Naive B cell (primary cell): ENCODE measurements around the gene INPP4A. TPM values are rescaled to one million over a fixed set of nuclear protein-coding genes. Genes with fewer than 3 reads are reported as not detected.

Experiments
- ATAC-seq, 2 donors: fragments of 150-1000 bp; cut with Tn5 transposase; 2 replicates each; pipeline ENCODE4 v1.10.0; 2021; ENCODE audit warnings: low read depth in 2 of 2, mild to moderate bottlenecking in 2 of 2, moderate library complexity in 2 of 2
- DNase-seq: peaks from one replicate; pipeline ENCODE4 v3.0.0; 2022
- H3K27ac Mint-ChIP-seq, 6 donors: one replicate each; pipeline ENCODE4 v1.8.0; 2020 to 2022; ENCODE audit warnings: mild to moderate bottlenecking in 6 of 6, mixed read lengths in 6 of 6, moderate library complexity in 5 of 6, inconsistent platforms in 2 of 6
- H3K27me3 Mint-ChIP-seq, 3 donors: one replicate each; pipeline ENCODE4 v1.8.0; 2021 to 2022; ENCODE audit warnings: mixed read lengths in 3 of 3, mild to moderate bottlenecking in 1 of 3
- H3K36me3 Mint-ChIP-seq, 2 donors: one replicate each; pipeline ENCODE4 v1.8.0; 2020 to 2022; ENCODE audit warnings: mixed read lengths in 2 of 2, inconsistent platforms in 1 of 2, mild to moderate bottlenecking in 1 of 2
- H3K4me1 Mint-ChIP-seq, 3 donors: one replicate each; pipeline ENCODE4 v1.8.0; 2020 to 2022; ENCODE audit warnings: mixed read lengths in 3 of 3, inconsistent platforms in 1 of 3, mild to moderate bottlenecking in 1 of 3, moderate library complexity in 1 of 3
- H3K4me3 Mint-ChIP-seq, 8 donors: one replicate each; pipeline ENCODE4 v1.8.0; 2020 to 2022; ENCODE audit warnings: mild to moderate bottlenecking in 8 of 8, mixed read lengths in 8 of 8, moderate library complexity in 8 of 8, inconsistent platforms in 2 of 8
- H3K9me3 Mint-ChIP-seq, 7 donors: one replicate each; pipeline ENCODE4 v1.8.0; 2020 to 2022; ENCODE audit warnings: mixed read lengths in 7 of 7, mild to moderate bottlenecking in 5 of 7, inconsistent platforms in 2 of 7, moderate library complexity in 1 of 7
- polyA plus RNA-seq, 6 donors: library from polyadenylated mRNA; unstranded; fragments of 300-500 nt; fragmentation: Illumina TruSeq; gene quantifications; one replicate each; pipeline ENCODE4 v1.2.3, GENCODE V29; 2021; ENCODE audit warnings: low read depth in 6 of 6

INPP4A gene
- polyA plus RNA-seq, 6 donors from 2014 or later, result 1.8 to 4.3 (median 2.9) TPM

- H3K4me1 Mint-ChIP-seq, result peaks cover 5 to 9% (median 8%) of the 10 kb centered on the region in 3 donors
- no peak overlapping the region for H3K4me3 Mint-ChIP-seq
- H3K27ac Mint-ChIP-seq, result no peak overlapping the region
- no peaks in the 10 kb centered on the region for H3K9me3 Mint-ChIP-seq
- no peaks in the 10 kb centered on the region for H3K27me3 Mint-ChIP-seq
- H3K36me3 Mint-ChIP-seq, result no peaks in the 10 kb centered on the region
- ATAC-seq, result no peak
- no peak for DNase-seq
Observed at GRCh38 chr2:98512699-98513098, 68.0 kb downstream of the INPP4A start.

GRCh38 chr2:98514096-98514639 is 69.5 kb downstream of the INPP4A start:
- Mint-ChIP-seq H3K27ac (peak overlapping the region in 1 of 6 donors; percentile 43), H3K27me3 (no peaks in the 10 kb centered on the region), H3K4me1 (peaks cover 0 to 5% (median 5%) of the 10 kb centered on the region in 3 donors), H3K36me3 (no peaks in the 10 kb centered on the region), H3K9me3 (no peaks in the 10 kb centered on the region), H3K4me3 (no peak overlapping the region)
- ATAC-seq (no peak), DNase-seq (no peak)

GRCh38 chr2:98514879-98515249 is 70.2 kb downstream of the INPP4A start:
- Mint-ChIP-seq H3K4me1 (peaks cover 0 to 5% (median 5%) of the 10 kb centered on the region in 3 donors), H3K4me3 (no peak overlapping the region), H3K36me3 (no peaks in the 10 kb centered on the region), H3K9me3 (no peaks in the 10 kb centered on the region), H3K27ac (no peak overlapping the region), H3K27me3 (no peaks in the 10 kb centered on the region)
- no peak for ATAC-seq
- DNase-seq, result no peak

- ATAC-seq, result no peak
- H3K27ac Mint-ChIP-seq, result peak overlapping the region in 1 of 6 donors; percentile 81
- no peaks in the 10 kb centered on the region for H3K27me3 Mint-ChIP-seq
- no peak overlapping the region for H3K4me3 Mint-ChIP-seq
- no peaks in the 10 kb centered on the region for H3K9me3 Mint-ChIP-seq
- no peaks in the 10 kb centered on the region for H3K36me3 Mint-ChIP-seq
- DNase-seq, result no peak
- H3K4me1 Mint-ChIP-seq, result peaks cover 0 to 5% (median 5%) of the 10 kb centered on the region in 3 donors
Observed at GRCh38 chr2:98515250-98515991, 70.8 kb downstream of the INPP4A start.

GRCh38 chr2:98516571-98516970 is 71.9 kb downstream of the INPP4A start:
- no peak overlapping the region for H3K4me3 Mint-ChIP-seq
- peaks cover 0 to 5% (median 5%) of the 10 kb centered on the region in 3 donors for H3K4me1 Mint-ChIP-seq

GRCh38 chr2:98517636-98518035 is 73.0 kb downstream of the INPP4A start:
- DNase-seq, result no peak
- peaks cover 0 to 5% (median 5%) of the 10 kb centered on the region in 3 donors for H3K4me1 Mint-ChIP-seq
- H3K27me3 Mint-ChIP-seq, result no peaks in the 10 kb centered on the region
- H3K27ac Mint-ChIP-seq, result no peak overlapping the region
- H3K36me3 Mint-ChIP-seq, result peaks cover 0 to 3% of the 10 kb centered on the region in 2 donors
- no peak overlapping the region for H3K4me3 Mint-ChIP-seq
- no peaks in the 10 kb centered on the region for H3K9me3 Mint-ChIP-seq
- ATAC-seq, result no peak

More at GRCh38 chr2:98516571-98516970, 71.9 kb downstream of the INPP4A start:
- peak overlapping the region in 2 of 6 donors; percentile 52 to 74 for H3K27ac Mint-ChIP-seq
- H3K27me3 Mint-ChIP-seq, result no peaks in the 10 kb centered on the region
- H3K9me3 Mint-ChIP-seq, result no peaks in the 10 kb centered on the region
- ATAC-seq (no peak), DNase-seq (no peak)
- H3K36me3 Mint-ChIP-seq, result no peaks in the 10 kb centered on the region

- H3K36me3 Mint-ChIP-seq, result peaks cover 0 to 7% of the 10 kb centered on the region in 2 donors
- H3K4me1 Mint-ChIP-seq, result peaks cover 0 to 5% (median 2%) of the 10 kb centered on the region in 3 donors
- H3K27me3 Mint-ChIP-seq, result no peaks in the 10 kb centered on the region
- DNase-seq (peak; percentile 5), ATAC-seq (peak; percentile 53 to 68)
- H3K4me3 Mint-ChIP-seq, result peak overlapping the region in 1 of 8 donors; percentile 31
- H3K27ac Mint-ChIP-seq, result no peak overlapping the region
- H3K9me3 Mint-ChIP-seq, result no peaks in the 10 kb centered on the region
Observed at GRCh38 chr2:98518101-98518500, 73.4 kb downstream of the INPP4A start.

- H3K27ac Mint-ChIP-seq, result peak overlapping the region in 1 of 6 donors; percentile 35
- DNase-seq (no peak), ATAC-seq (no peak)
- peaks cover 0 to 7% of the 10 kb centered on the region in 2 donors for H3K36me3 Mint-ChIP-seq
- no peaks in the 10 kb centered on the region for H3K9me3 Mint-ChIP-seq
- H3K27me3 Mint-ChIP-seq, result no peaks in the 10 kb centered on the region
- no peak overlapping the region for H3K4me3 Mint-ChIP-seq
- H3K4me1 Mint-ChIP-seq, result peaks cover 0 to 5% (median 2%) of the 10 kb centered on the region in 3 donors
Observed at GRCh38 chr2:98519156-98519555, 74.5 kb downstream of the INPP4A start.

- H3K27ac Mint-ChIP-seq, result no peak overlapping the region
Observed at GRCh38 chr2:98519851-98520250, 75.2 kb downstream of the INPP4A start.

GRCh38 chr2:98520806-98521205 is 76.1 kb downstream of the INPP4A start:
- Mint-ChIP-seq H3K36me3 (peaks cover 0 to 13% of the 10 kb centered on the region in 2 donors), H3K4me3 (no peak overlapping the region), H3K9me3 (no peaks in the 10 kb centered on the region), H3K4me1 (peaks cover 0 to 5% (median 2%) of the 10 kb centered on the region in 3 donors), H3K27me3 (no peaks in the 10 kb centered on the region), H3K27ac (no peak overlapping the region)
- no peak for ATAC-seq
- DNase-seq, result no peak

More at GRCh38 chr2:98519851-98520250, 75.2 kb downstream of the INPP4A start:
- Mint-ChIP-seq H3K4me1 (peaks cover 0 to 5% (median 2%) of the 10 kb centered on the region in 3 donors), H3K9me3 (no peaks in the 10 kb centered on the region), H3K4me3 (no peak overlapping the region), H3K36me3 (peaks cover 0 to 7% of the 10 kb centered on the region in 2 donors), H3K27me3 (no peaks in the 10 kb centered on the region)
- no peak for DNase-seq
- ATAC-seq, result no peak

GRCh38 chr2:98521266-98521665 is 76.6 kb downstream of the INPP4A start:
- Mint-ChIP-seq H3K4me1 (peaks cover 0 to 5% (median under 1%) of the 10 kb centered on the region in 3 donors), H3K27me3 (no peaks in the 10 kb centered on the region), H3K9me3 (no peaks in the 10 kb centered on the region), H3K36me3 (peaks cover 0 to 13% of the 10 kb centered on the region in 2 donors), H3K4me3 (no peak overlapping the region), H3K27ac (no peak overlapping the region)
- ATAC-seq (no peak), DNase-seq (no peak)

- H3K27me3 Mint-ChIP-seq, result no peaks in the 10 kb centered on the region
- H3K4me3 Mint-ChIP-seq, result no peak overlapping the region
- no peaks in the 10 kb centered on the region for H3K4me1 Mint-ChIP-seq
- no peak for DNase-seq
- H3K9me3 Mint-ChIP-seq, result peaks cover 0 to 12% (median 2%) of the 10 kb centered on the region in 7 donors
- no peak for ATAC-seq
- H3K36me3 Mint-ChIP-seq, result peaks cover 6 to 26% of the 10 kb centered on the region in 2 donors
- no peak overlapping the region for H3K27ac Mint-ChIP-seq
Observed at GRCh38 chr2:98522854-98523253, 78.2 kb downstream of the INPP4A start.

GRCh38 chr2:98524168-98524567 is 79.5 kb downstream of the INPP4A start:
- Mint-ChIP-seq H3K4me3 (no peak overlapping the region), H3K27ac (no peak overlapping the region), H3K27me3 (no peaks in the 10 kb centered on the region), H3K36me3 (peaks cover 14 to 32% of the 10 kb centered on the region in 2 donors), H3K4me1 (no peaks in the 10 kb centered on the region), H3K9me3 (peaks cover 3 to 21% (median 7%) of the 10 kb centered on the region in 7 donors)
- no peak for DNase-seq
- ATAC-seq, result no peak

- Mint-ChIP-seq H3K9me3 (peaks cover 3 to 21% (median 7%) of the 10 kb centered on the region in 7 donors), H3K4me3 (no peak overlapping the region), H3K27me3 (no peaks in the 10 kb centered on the region), H3K27ac (no peak overlapping the region), H3K4me1 (no peaks in the 10 kb centered on the region), H3K36me3 (peaks cover 14 to 25% of the 10 kb centered on the region in 2 donors)
- no peak for ATAC-seq
- no peak for DNase-seq
Observed at GRCh38 chr2:98528349-98528748, 83.7 kb downstream of the INPP4A start.
